ENCODE results near the gene PPM1E.
A peak's percentile ranks its signal among the peaks of the same experiment; 100 is the strongest.
"Not testable (repeated sequence)": the region's sequence is repeated elsewhere in the genome, so short reads cannot be mapped to it uniquely, and the experiment has no call there.

Gene PPM1E

DNA sequence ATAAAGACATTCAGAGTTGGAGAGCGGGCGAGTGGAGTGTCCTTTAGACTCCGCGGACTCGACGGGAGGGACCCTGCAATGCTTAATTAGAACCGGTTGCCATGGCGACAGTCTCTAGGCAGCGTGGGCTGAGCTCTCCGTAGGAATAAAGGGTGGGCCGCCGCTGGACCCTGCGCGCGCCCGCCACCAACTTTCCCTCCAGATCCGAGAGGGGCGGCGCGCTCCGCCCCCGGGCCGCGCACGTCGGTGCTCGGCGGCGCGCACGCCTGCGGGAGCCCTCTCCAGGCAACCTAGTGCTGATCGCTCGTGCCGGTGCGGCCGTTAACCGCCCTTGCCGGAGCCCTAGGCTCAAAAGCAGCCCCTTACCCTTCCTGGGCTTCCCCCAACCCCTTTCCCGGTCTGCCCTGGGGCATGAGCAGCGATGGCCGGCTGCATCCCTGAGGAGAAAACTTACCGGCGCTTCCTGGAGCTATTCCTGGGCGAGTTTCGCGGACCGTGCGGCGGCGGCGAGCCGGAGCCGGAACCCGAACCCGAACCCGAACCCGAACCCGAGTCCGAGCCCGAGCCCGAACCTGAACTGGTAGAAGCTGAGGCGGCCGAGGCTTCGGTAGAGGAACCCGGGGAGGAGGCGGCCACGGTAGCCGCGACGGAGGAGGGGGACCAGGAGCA is at the start of gene PPM1E:
PPM1E (plus strand) TSS at position 278 of the 669 bp plus-strand sequence.
- peak in 1 of 4 experiments; percentile 22 for DNase-seq

DNA sequence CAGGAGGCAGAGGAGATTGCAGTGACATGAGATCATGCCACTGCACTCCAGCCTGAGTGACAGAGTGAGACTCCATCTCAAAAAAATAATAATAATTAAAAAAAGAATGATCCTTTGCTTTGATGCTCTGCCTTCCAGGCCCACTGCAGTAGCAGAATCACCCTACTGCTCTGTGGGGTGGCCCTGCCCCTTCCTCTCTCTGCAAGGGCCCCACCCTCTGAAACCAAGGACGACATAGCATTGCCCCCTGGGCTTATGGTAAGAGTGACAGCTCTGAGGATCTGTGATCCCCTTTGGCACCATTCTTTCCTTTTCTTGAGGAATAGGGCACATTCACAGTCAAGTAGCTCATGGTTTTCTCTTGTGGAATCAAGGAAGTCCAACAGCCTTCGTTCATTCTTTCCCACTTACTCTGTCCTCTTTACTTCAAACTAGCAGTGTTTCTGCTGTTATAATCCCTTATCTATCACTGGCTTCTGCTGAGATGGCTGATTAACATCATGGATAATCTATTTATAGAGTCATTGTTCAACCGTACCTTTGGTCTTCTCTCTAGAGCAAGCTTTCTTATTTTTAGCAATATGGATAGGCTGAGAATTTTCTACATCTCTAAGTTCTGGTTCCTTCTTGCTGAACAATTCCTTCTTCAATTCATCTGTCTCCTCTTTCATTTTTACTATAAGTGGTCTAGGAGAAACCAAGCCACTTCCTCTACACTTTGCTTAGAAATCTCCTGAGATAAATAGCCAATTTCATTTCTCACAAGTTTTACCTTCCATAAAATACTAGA is 49.1 kb upstream of the PPM1E start:
- DNase-seq = no peak

DNA sequence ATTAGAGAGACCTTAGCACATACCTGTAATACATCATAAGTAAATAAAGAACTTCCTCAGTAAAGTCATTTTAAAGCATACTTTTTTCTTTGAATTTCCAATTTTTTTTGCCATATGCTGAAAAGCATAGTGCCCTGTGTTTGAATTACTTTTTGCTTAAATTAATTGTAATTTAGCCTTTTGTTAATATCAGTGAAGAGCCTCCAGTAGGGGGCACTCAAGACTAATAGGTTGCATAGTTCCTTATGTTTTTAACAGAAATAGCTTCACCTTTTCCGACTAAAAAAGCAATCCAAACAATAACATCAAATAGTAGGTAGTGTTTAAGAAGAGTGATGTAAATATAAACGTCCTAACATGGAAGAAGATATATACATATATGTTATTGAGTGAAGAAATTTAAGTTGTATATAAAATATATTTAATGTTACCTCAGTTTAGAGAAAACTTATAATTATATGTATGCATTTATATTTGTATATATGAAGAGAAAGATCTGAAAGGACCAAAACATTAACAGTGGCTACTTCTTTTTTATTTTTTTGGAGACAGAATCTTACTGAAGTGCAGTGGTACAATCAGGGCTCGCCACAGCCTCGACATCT is 44.6 kb upstream of the PPM1E start:
- no peak for DNase-seq

DNA sequence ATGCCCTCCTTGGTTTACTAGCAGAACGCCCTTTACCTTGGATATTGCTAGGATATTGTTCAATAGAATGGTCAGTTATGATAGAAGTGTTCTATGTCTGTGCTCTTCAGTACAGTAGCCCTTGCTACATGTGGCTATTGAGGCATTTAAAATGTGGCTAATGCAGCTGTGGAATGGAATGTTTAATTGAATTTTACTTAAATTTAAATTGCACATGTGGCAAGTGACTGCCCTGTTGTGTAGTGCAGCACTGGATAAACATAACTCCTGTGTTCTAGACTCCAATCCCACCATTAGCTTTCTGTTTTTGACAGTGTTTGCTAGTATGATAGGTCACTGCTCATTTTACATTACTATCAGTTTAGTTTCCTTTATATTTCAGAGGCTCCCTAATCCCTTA is 33.4 kb upstream of the PPM1E start:
- DNase-seq = no peak

DNA sequence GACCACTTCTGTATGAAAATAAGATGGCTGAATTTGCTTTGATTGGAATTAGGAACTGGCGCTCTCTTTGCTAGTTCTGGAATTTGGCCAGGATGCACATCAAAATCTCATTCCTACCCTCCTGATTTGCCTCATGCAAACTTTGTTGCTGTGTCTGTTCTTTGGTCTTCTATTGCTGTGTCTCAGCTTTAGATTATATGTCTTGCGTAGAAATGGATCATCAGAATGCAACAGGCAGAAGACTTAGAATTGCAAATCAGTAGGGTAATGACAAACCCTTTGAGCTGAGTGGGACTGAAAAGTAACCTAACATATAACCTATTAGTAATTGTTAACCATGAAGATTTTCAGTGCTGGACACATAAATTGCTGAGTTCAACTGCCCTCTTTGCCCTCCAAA is 33.0 kb upstream of the PPM1E start:
- no peak for DNase-seq

DNA sequence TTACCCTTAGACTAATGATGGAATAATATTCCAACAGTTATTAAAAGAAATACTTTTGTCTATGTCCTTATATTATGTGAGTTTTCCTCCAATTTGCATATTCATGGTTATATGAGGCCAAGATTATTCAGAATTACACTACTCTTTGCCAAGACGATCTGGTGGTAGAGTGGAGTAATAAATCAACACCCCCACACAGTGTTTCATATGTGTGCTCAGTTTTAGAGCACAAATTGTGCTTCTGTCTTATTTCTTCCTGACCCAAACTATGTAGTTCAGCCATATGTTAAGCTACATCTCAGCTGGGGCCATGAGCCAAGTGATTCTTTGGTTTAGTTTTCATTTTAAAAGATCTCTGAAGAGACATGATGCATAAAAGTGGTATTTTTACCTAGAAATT is 26.9 kb upstream of the PPM1E start:
- no peak for DNase-seq

DNA sequence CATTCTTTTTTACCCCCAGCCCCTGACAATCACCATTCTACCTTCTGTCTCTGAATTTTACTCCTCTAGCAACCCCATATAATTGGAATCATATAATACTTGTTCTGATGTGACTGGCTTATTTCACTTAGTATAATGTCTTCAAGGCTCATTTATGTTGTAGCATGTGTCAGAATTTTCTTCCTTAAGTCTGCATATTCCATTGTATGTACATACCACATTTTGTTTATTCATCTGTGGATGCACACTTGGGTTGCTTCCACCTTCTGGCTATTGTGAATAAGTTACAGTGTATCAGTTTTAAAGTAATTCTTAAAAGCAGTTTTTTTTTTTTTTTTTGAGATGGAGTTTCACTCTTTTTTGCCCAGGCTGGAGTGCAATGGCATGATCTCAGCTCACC is 24.7 kb upstream of the PPM1E start:
- DNase-seq = no peak

DNA sequence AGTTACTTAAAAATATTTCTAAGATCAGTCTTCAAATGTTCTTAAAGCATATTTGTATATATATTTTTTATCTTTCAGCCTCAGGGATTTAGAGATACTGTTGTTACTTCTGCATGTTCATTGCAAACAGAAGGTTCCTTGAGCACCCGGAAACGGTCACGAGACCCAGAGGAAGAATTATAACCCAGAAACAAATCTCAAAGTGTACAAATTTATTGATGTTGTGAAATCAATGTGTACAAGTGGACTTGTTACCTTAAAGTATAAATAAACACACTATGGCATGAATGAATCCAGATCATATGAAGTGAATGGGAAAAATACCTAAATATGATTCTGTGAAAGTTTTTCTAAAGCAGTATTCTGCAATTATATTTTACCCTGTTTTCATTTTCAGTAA is 21.6 kb upstream of the PPM1E start:
- DNase-seq = no peak

DNA sequence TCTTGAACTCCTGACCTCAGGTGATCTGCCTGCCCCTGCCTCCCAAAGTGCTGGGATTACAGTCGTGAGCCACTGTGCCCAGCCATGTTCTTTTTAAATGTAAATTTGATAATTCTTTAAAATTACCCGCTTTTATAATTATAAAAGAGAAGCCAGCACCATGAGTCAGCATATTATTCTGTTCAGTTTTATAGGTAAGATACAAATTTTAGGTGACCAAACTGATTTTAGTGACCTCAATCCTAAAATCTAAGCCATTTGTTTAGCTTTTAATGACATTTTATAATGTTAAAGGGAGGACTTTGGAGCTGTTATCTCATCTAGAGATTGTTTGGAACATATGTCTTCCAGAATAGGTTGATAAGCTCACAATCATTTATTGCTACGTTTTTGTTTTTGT is 20.8 kb upstream of the PPM1E start:
- DNase-seq = no peak

DNA sequence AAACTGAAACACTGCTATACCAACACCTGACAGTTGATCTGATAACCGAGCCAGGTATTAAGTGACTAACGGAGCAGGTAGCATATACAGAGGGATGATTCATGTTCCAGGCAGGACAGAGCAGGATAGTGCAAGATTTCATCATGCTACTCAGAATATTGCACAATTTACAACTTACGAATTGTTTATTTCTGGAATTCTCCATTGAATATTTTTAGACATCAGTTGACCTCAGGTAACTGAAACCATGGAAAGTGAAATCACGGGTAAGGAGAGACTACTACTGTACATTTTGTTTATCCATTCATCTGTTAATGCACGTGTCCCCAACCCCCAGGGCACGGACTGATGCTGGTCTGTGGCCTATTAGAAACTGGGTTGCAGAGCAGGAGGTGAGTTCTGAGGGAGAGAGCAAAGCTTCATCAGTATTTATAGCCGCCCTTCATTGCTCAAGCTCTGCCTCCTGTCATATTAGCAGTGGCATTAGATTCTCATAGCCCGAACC is 14.5 kb upstream of the PPM1E start:
- no peak for DNase-seq

DNA sequence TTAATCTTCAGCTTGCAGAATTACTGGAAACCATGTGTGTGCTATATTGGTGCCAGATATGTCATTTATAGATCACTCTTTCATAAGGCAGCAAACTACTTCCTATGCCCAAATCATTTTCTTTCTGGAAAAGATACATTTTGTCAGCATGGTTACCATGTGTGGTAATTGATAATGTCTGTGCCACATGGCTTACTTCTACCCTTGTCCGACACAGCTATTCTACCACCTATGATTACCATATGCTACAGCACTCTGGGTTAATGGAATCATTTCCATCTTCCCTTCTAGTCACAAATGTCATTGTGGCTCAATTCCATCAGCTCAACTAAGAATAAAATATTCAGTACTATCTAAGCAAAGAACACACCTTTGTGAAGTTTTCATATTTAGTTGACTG is 8.0 kb upstream of the PPM1E start:
- no peak for DNase-seq

DNA sequence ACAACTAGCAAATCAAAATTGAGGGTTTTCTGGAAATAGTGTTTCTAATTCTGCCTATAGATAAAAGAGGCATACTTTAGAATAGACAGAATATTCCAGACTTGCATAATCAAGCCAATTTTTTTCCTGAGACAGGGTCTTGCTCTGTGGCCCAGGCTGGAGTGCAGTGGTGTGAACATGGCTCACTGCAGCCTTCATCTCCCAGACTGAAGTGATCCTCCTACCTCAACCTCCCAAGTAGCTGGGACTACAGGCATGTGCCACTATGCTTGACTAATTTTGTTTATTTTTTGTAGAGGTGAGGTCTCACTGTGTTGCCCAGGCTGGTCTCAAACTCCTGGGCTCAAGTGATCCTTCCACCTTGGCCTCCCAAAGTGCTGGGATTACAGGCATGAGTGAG is 6.0 kb upstream of the PPM1E start:
- DNase-seq = not testable (repeated sequence)

DNA sequence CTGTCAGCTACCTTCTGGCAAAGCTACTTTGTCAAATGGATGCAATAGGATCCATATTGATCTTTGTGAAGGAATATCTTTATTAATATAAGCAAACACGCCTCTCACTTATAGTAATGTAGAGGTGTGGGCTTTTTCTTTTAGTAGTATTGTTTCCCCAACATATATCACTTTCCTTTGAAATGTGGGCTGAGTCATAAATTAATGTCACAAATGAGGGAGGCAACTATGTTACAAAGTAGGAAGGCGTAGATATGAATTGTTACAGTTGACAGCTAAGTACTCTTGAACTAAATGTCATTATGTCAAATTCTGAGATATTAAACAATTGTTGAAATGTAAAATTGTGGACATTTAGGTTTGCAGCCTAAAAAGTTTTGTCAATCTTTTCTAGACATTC is 2.6 kb upstream of the PPM1E start:
- DNase-seq = no peak

DNA sequence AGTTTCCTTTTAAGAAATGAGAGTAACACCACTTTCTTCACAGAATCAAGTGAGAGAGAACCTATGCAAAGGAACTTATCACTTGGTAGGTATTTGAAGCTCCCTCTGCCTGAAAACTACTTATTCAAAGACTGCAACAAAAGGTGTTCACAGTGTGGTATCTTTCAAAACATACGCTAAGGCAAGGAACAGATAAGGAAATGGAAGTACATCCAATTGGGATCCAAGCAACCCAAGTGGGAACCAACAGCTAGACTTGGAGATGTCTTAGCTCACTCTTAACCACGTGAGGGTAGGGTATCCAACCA is 431 bp upstream of the PPM1E start:
- no peak for DNase-seq

DNA sequence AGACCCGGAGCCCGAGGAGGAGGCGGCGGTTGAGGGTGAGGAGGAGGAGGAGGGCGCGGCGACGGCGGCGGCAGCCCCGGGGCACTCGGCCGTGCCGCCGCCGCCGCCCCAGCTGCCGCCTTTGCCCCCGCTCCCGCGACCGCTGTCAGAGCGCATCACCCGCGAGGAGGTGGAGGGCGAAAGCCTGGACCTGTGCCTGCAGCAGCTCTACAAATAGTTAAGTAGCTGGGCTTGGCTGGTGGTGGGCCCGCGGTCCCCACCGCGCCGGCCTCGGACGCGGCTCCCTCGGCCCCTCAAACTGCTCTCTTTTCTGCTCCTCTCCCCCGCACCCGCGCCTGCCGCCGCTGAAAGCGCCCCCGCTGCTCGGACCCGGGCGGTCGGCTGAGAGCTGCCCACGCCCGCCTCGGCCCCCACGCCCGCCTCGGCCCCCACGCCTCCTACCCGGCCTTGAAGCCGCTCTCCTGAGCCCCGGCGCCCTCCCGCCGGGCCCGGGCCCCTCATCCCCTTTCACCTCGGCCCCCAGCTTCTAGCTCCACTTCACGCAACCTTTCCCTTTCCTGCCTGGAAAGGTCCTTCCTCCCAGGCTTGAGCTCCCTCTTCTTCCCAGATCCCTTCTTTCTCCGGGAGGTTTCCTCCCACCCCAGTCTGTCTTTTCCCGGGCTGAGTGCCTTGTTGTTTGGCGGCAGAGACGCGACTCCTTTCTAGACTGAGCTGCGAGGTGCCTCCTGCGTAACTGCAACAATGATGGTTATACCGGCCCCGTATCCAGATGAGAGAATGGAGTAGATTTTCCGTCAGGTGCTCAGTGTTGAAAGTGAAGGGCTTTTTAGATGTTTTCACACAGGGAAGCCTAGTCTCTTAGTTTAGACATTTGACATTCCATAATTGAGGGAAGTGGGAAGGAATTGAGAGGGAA is 850 bp downstream of the PPM1E start:
- DNase-seq = no peak

DNA sequence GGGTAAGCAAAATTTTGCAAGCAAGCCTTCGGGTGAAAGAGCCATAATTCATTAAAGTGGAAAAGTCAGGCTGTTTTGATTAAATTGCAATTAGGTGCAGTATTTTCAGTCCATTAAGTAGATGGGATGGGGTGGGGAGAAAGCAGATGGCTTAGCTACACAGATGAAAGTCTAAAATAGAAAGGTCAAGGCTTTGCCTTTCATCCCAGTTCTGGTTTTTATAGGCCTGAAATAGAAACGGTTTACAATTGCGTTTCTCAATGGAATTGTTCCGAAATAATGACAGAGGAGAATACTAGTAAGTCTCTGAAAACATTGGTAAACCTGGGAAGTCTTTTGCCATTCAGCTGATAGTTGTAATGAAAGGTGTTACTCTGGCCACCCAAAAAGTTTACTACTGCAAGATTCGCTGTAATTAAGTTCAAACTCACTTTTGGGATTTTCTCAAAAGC is 1.5 kb downstream of the PPM1E start:
- no peak for DNase-seq

DNA sequence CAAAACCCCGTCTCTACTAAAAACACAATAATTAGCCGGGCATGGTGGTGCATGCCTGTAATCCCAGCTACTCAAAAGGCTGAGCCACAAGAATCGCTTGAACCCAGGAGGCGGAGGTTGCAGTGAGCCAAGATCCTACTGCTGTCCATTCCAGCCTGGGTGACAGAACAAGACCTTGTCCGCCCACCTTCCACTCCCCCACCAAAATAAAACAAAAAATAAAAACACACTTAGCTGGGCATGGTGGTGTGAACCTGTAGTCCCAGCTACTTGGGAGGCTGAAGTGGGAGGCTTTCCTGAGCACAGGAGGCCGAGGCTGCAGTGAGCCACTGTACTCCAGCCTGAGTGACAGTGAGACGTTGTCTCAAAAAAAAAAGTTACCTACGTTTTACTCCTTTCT is 3.2 kb downstream of the PPM1E start:
- DNase-seq = no peak

DNA sequence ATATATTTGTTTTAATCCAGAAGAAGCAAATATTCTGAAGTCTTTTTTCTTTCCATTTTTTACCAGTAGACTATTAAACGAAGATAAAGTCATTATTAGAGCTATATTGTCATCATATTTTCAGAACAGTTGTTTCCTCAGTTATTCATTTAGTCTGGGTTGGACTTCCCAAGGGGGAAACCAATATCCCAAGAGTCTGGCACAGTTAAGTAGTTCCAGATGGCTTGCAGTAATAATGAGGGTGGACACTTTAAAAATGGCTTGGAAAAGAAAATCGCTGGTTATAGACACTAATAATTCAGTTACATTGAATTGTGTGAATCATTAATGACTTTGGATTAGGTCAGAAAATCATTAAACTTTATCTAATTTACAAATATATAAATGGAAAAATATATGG is 3.9 kb downstream of the PPM1E start:
- DNase-seq = no peak

DNA sequence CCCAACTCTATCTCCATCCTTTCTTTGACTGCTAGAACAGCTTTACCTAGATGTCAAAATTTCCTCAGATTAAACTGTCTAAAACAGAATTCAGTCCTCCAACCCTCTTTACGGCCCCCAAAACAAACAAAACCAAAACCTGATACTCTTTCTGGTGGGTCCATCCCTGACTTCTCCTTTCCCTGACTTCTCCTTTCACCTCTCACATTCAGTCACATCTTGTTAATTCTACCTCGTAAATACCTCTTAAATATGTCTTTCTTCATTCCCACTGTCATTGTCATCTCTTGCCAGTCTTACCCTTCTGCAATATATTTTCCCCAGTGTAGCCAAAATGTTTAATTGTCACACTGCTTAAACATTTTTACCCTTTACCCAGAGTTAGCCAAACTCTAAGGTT is 4.6 kb downstream of the PPM1E start:
- DNase-seq = no peak

DNA sequence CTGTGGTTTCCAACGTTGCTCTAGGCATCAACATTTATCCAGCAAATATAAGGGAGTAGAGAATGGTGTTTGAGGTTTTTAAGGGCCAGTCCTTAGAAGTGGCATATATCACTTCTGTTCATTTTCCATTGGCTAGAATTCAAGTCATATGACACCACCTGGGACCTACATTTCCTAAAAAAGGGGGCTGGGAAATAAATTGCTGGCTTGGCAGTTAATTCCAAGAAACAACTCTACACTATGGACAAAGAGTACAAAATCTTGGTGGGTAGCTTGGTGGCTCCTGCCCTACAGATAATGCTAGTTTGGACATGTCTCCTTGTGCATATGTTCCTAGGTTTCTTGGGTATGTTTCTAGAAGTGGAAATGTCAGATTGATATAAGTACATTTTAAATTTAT is 7.6 kb downstream of the PPM1E start:
- no peak for DNase-seq

DNA sequence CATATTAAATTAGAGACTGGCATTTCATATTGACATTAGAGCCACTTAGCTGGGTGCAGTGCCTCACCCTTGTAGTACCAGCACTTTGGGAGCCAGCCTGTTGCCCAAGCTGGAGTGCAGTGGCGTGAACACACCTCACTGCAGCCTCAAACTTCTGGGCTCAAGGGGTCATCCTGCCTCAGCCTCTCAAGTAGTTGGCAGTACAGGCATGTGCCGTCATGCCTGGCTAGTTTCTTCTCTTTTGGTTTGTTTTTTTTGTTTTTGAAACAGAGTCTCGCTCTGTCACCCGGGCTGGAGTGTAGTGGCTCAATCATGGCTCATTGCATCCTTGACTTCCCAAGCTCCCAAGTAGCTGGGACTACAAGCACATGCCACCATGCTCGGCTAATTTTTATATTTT is 8.7 kb downstream of the PPM1E start:
- no peak for DNase-seq

DNA sequence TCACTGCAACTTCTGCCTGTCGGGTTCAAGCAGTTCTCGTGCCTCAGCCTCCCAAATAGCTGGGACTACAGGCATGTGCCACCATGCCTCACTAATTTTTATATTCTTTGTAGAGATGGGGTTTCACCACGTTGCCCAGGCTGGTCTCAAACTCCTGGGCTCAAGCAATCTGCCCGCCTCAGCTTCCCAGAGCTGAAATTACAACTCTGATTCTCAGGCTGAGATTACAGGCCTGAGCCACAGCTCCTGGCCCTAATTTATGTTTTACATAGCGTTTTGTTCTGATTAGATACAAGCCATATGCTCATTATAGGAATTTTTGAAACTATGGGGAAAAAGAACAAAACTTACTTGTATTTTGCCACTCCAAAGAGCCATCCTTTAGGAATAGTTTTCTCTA is 22.8 kb downstream of the PPM1E start:
- not testable (repeated sequence) for DNase-seq

DNA sequence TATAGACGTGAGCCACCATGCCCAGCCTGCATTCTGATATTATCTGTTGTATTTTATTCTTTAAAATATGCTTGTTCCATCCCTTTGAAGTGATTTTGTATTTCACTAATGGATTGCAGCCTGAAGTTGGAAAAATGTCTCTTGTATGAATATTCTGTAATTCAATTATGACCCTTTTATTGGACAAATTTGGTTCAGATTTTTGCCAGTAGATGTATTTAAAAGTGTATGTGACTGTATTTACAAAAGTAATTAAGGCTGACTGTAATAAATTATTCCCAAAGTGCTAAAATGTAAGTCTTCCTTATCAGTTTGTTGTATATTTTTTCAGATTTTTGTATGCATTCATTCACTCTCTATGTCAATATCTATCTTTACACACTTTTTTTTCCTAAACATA is 23.8 kb downstream of the PPM1E start:
- DNase-seq = no peak
